ENCODE results near the gene ZNF718.
"Not testable (repeated sequence)": the region's sequence is repeated elsewhere in the genome, so short reads cannot be mapped to it uniquely, and the experiment has no call there.

GRCh38 chr4:202822-203221, 78.5 kb downstream of the ZNF718 start:
- TF ChIP-seq ZKSCAN8 (CRISPR knock-in tag; IDR thresholded peaks at IDR 0.05; ENCODE audit: borderline replicate concordance); ZNF713 (CRISPR knock-in tag; IDR thresholded peaks at IDR 0.05): not testable (repeated sequence)
